ENCODE results near the gene ADAT1.

The ADAT1 gene, protein sequence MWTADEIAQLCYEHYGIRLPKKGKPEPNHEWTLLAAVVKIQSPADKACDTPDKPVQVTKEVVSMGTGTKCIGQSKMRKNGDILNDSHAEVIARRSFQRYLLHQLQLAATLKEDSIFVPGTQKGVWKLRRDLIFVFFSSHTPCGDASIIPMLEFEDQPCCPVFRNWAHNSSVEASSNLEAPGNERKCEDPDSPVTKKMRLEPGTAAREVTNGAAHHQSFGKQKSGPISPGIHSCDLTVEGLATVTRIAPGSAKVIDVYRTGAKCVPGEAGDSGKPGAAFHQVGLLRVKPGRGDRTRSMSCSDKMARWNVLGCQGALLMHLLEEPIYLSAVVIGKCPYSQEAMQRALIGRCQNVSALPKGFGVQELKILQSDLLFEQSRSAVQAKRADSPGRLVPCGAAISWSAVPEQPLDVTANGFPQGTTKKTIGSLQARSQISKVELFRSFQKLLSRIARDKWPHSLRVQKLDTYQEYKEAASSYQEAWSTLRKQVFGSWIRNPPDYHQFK

DNA sequence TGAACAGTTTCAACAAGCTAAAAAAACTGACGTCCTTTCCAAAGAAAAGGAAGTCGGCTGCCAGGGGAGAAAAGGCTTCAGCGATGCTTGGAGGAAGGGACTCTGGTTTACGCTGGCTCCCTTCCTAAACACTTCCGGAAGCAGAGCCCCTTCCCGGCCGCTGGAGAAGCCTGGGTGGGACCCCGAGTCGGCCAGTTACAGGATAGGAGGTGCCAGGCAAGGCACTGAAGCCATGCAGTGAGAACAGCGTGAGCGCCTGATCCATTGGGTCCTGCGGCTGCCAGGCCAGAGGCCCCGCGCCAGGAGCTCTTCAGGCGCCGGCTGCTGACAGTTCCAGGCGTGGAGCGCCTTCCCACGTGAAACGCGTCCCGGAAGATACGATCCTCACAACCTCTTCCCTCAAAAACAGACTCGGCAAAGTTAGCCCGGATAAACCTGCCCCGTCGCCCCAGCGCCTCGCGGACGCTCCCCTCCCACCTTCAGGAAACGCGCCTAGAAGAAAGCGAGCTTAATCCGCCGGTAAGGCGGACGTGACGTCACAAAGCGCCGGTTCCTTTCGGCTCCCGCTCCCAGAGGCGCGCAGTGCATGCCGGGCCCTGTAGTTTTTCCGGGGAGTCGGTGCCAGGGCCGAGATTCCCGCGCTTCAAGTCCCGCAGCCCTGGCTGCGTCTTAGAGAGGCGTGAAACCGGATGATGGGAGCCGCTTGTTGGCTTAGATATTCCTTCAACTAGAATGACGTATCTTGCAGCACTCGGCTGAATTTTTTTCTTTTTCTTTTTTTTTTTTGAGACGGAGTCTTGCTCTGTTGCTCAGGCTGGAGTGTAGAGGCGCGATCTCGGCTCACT is at the start of gene ADAT1:
TSS of gene ADAT1 (minus strand) at position 521 of the 845 bp plus-strand sequence. CDS start 2,482 bp downstream, outside the sequence.
- DNase-seq, result peak; percentile 95

DNA sequence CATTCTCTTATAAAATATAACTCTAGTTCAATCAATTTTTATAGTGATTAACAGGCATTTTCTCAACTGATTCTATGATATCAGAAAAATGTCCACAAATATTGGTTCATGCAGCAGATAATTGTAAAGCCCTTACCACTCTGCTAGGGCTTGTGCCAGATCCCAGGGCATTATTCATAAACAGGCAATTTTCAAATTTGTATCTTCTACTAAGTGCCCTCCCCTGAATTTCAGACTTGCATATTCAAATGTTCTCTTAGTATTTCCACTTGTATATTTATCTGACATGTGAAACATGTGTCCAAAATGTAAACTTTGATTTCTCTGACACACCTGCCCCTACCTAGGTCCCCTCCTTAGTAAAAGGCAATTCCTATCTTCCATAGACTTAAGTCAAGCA is 44.4 kb upstream of the ADAT1 start:
- no peak for DNase-seq

DNA sequence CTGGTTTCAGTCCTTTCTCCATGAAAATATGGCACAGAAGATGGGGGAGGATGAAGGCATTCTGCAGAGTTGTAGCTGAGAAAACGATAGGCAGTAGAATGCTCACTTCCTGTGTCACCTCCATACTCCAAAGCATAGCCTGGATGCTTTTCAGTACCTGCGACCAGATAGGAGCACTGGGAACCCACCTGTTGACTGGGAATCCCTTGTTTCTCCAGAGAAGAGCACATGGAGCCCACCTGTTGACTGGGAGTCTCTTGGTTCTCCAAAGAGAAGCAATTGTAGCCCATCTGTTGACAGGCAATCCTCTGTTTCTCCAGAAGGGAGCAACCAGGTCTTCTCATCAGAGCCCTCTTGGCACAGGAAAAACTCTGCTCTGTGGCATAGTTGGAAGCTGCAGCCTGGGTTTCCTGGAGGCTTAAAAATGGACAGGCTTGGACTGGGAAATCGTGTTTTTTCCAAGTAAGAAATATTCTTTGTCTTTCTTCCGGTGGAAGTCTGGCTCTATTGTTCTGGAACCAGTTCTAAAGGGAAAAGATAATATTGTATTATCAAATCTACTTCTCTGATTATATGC is 37.7 kb upstream of the ADAT1 start:
- DNase-seq, result no peak

DNA sequence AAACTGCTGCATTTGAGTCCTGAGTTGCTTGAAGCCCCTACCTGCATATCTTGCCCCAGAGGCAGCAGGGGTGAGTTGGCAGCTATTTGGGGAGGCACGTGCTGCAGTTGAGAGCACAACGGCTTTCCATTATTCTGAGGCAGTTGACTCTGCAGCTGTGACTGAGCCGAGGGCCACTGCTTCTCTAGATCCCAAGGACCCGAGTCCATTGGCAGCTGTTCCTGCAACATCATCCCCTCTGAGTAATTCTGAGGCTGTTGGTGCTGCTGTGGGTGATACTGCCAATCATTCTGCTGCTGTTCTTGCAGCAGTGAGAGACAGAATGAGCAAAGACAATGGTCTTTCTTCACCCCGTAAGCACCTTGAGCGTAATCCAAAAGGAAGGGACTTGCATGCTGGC is 37.2 kb upstream of the ADAT1 start:
- DNase-seq, result no peak

DNA sequence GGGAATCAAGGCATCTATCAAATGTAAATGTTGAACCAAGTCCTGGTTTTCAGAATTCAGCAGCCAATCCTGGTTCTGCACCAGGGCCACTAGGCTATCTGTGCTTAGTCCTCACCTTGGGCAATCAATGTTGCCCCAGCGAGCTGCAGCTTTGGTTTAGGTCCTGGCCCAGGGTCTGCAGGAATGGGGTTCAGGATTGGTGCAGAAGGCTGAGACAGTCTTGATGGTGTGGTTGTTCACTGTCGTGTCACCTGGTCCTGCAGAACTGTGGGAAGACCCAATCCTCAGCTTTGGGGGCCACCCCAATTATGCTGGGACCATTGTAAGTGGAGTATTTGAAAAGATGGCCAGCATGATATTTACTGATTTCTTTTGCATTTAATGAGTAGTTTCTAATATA is 35.1 kb upstream of the ADAT1 start:
- no peak for DNase-seq

DNA sequence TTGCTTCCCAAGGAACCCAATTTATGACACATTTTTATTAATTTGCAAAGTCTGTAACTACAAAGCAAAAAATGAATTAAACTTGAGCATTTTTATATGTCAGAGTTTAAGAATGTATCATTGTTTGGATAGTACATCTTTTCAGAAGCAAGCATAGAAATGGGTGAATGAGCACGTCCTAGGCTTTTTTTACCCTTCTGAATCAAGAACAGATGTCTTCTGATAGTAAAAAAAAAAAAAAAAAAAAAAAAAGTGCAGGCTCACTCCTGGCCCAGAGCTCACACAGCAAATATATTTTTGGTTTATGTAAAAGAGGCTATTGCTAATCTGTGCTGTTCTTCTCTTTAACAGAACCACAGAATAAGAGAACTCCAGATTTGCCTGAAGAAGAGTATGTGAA is 30.8 kb upstream of the ADAT1 start:
- no peak for DNase-seq

DNA sequence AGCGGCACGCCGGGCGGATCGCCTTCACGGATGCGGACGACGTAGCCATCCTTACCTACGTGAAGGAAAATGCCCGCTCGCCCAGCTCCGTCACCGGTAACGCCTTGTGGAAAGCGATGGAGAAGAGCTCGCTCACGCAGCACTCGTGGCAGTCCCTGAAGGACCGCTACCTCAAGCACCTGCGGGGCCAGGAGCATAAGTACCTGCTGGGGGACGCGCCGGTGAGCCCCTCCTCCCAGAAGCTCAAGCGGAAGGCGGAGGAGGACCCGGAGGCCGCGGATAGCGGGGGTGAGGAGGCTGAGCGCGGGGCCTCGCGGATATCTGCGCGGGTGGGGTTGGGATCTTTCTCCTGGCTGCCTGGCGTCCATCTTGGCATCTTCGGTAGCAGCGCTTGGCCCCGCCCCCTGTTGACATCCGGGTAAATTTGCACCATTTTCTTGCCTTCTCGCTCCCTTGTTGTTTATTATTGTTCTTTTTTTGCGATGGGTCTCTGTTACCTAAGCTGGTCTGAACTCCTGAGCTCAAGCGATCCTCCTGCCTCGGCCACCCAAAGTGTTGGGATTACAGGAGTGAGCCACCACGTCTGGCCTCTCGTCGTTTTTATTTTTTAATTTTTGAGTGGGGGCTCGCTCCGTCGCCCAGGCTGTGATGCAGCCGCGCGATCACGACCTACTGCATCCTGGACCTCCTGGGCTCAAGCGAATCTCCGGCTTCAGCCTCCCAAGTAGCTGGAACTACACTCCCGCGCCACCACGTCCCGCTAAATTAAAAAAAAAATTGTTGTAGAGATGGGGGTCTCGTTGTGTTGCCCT is 25.4 kb upstream of the ADAT1 start:
- DNase-seq, result peak; percentile 77 to 81

DNA sequence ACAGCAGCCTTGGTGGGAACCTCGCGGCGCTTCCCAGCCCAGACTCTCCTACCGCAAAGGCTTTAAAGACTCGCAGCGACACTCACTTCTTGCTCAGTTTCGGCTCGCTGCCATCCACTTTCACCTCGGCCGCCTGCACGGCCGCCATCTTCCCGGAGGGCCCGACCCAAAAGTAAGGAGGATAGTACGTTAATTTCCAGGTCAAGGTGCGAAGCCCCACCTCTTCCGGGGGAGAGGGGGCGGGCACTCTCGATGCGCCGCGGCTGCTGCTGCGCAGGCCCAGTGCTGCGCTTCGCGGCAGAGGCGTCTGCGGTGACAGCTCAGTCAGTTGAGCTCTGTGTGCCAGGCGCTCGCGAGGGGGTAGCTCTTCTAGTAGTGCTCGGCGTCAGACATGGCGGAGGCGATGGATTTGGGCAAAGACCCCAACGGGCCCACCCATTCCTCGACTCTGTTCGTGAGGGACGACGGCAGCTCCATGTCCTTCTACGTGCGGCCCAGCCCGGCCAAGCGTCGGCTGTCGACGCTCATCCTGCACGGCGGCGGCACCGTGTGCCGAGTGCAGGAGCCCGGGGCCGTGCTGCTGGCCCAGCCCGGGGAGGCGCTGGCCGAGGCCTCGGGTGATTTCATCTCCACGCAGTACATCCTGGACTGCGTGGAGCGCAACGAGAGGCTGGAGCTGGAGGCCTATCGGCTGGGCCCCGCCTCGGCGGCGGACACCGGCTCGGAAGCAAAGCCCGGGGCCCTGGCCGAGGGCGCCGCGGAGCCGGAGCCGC is 24.6 kb upstream of the ADAT1 start, which contains the start of the genes KARS1 and TERF2IP:
TSS of gene KARS1 (minus strand) at position 174 of the 773 bp plus-strand sequence. CDS start at position 148, 26 bp downstream.
TSS of gene TERF2IP (plus strand) at position 282 of the 773 bp plus-strand sequence. CDS start at position 392, 110 bp downstream.
- DNase-seq, result peak; percentile 87 to 88

DNA sequence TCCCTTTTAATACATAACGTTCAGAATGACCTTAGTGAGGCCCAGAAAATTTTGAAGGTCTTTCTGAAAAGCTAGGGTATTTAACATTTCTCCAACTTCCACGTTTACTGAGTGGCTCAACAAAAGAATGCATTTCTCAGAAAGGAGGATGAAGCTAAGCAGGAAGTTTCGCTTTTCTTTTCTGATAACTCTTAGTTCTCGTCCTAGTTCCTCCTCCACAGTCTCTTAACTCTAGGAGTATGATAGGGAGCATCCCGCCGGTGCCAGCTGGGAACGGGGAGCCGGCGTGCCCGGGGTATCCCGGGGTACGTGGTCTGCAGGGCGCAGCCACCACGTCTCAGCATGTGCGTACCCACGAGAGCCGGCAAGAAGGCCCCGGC is 24.0 kb upstream of the ADAT1 start:
- peak in 1 of 2 donors; percentile 20 for DNase-seq

DNA sequence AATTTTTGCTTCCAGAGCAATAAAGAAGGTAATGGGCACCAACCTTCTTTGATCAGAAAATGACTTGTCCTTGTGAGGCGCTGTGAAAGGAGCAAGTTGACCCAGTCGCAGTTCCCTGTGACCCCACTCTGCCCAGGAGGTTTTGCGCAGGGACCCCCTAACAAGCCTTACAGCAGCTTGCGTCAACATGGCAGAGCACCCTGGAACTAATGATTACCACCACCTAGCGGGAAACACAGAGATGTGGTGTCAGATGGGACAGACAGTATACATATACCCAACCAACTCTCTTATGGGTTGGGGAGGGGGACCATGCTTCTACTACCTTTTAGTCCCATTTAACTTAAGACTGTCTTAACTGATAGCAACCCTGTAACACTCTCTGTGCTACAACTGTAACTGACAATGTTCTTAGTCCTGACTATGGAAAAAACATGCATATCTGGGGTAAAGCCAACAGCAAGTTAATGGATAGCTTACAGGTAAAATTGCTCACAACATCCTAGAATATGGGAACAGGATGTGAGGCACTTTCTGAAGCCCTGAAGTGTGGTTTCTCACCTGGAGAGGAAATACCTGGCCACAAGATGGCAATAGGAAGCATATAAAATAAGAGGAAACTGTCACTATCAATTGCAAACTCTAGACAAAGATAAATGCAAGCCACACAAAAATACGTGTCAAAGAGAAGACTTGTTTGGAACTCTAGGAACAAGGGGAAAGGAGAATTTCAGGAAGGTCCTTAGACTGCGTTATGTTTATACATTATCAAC is 21.3 kb upstream of the ADAT1 start:
- DNase-seq, result no peak

DNA sequence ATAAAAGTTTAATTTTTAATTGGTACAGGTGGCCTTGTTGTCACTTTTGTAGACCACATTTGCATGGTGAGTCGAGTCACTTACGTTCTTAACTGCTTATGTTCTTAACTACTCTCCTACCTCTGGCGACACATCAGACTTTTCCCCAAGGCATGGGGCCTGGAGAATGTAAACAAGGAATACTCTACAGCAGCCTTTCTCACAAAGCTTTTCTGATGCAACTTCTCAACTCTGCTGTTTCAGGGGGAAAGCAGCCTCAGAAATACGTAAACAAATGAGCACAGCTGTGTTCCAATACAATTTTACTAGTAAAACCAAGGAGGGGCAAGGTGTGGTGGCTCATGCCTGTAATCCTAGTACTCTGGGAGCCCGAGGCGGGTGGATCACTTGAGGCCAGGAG is 17.5 kb upstream of the ADAT1 start:
- DNase-seq, result no peak

DNA sequence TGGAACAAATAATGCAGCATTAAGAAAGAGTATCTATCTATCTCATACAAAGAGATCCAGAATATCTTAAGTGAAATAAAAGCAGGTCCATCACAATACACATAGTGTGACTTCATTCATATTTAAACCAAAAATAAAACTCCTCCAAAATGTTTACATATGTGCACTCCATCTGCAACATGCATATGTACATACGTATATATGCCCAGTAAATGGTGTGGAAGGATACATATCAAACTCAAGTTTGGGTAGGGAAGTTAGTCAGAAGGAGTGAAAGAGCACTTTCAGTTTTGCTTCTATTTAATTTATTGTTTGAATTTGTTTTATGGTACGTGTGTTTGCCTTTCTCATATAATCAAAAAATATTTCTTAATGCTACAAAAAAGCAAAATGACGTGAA is 12.0 kb upstream of the ADAT1 start:
- no peak for DNase-seq

DNA sequence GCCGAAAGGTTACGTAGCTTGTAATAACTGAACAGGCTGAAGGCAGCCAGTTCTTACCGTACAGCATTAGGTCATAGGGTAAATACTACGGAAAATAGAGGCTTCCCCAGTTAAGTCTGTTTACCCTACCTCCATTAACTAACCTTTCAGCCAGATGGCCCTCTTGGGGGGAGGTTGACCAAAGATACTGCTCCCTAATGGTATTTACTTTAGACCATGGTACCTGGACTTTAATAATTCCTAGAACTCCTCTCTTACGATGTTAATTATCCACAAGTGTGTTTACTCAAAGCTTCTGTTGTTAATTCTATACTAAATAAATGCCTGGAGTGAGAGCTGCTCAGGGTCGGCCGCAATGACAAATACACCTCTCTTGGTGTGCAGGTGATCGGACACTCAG is 9.8 kb upstream of the ADAT1 start:
- no peak for DNase-seq

DNA sequence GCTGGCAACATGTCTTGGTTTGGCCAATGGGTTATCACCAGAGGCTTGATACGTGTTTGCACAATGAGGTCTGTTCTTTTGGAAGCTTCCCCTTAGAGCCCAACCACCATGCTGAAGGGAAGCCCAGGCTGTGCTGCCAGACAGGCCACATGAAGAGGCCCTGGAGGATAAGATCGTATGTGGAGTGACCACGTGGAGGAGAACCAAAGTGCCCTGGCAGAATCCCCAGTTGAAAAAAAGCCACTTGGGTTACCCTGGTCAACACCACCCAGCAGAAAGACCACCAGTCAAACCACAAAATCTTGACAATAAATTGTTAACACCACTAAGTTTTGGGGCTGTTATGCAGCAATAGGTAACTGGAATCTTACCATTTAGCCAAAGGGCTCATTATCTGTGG is 7.0 kb upstream of the ADAT1 start:
- no peak for DNase-seq

DNA sequence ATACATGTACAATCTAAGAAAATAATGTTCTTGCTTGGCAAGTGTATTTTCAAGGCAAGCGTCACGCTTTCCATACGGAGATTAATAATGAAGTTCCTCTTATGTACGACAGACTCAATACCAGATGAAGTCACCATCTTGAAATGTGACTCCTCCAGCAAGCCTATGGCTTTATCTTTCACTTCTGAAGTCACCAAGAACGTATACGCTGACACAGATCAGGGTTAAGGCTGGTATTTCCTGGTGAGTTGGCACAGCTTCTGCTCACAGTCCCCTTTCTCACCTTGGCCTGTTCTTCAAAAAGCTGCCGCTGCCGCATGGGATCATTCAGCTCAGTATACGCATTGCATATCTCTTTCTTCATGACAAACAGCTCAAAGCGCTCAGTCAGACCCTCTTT is 6.1 kb upstream of the ADAT1 start:
- DNase-seq, result no peak

DNA sequence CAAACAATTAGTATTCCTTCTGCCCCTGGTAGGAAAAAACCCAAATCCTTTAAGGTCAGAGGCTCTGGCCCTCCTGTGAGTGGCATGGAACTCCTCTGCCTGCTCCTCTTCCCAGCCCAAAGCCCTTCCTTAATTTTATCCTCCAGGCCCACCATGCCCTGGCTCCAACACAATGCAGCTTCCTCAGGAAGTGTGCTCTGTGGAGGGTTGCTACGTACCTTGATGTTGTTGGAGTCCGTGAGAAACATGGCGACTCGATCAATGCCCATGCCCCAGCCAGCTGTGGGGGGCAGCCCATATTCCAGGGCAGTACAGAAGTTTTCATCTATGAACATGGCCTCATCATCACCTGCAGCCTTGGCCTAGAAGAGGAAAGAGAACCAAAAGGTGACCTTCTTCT is 5.3 kb upstream of the ADAT1 start:
- DNase-seq, result no peak

DNA sequence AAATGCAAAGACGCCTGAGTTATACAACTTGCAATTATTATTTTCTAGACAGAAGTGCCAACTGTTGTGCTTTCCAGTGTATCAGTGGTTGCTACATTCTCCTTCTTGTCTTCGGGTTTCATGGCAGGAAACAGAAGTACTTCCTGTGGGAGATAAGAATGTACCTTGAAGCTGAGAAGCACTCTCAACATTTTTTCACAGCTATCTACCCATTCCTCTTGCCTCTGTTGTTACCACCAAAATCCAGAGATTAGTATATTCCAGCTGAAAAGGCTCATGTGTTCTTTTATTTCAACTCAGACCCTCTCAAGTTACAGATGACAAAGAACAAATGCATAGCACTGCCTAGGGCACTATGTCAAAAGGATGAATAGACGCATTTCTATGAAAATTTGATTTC is 4.8 kb upstream of the ADAT1 start:
- DNase-seq, result no peak

DNA sequence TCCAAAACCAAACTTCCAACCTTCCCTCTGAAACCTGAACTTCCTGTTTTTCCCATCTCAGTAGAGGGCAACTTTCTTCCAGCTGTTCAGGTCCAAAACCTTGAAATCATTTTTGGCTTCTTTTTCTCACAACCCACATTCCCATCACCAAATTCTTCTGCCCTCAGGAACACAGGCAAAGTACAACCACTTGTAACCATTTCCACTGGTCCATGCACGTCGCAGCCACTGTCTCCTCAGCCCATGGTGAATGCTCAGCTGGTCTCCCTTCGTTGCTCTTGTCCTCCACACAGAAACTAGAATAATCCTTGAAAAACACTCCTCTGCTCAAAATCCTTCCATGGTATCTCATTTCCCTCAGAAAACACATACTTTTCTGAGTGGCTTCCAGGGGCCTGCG is 3.7 kb upstream of the ADAT1 start:
- DNase-seq, result no peak

DNA sequence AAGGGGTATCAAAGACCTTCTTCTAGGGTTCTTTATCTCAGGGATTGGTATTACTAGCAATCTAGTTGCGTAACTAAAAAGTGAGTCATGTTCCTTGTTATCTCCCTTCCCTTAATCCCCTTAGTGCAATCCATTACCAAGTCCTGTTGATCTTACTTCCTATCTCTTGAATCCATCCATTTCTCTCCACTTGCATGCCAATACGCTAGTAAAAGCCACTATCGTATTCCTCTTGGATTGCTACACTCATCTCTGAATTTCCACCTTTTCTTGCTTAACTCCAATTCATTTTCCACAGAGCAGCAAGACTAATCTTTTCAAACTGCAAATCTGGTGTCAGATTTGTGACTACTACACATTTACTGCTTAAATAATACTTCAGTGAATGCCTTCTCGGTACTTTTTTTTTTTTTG is 1.8 kb upstream of the ADAT1 start:
- no peak for DNase-seq

DNA sequence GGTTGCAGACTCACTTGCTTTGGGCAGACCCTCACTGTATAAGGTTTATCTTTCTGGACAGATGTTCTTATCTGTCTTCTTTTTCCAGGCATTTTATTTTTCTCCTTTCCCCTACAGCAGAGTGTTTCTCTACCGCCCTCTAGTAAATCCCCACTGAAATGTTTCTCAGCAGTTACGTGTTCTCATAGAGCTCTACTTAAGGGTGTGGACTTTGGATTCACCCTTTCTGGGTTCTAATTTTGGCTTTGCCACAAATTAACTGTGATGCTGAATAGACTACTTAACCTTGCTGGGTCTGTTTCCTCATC is 2.0 kb downstream of the ADAT1 start:
- DNase-seq, result no peak

All from stimulated activated CD4-positive, alpha-beta T cell treated with anti-CD3 and anti-CD28 coated beads, Interleukin-2, amount 100 ng/mL, for 48 hours (primary cell).